ENCODE results near the gene RNF213.

Gene RNF213

GRCh38 chr17:80374732-80375585, 114.3 kb downstream of the RNF213 start:
- peak in 1 of 2 experiments; percentile 9 for DNase-seq

- no peak for DNase-seq
Measured at GRCh38 chr17:80376531-80376930, 115.9 kb downstream of the RNF213 start.

- no peak for DNase-seq
Measured at GRCh38 chr17:80377798-80378197, 117.1 kb downstream of the RNF213 start.

- no peak for DNase-seq
Measured at GRCh38 chr17:80379348-80379747, 118.7 kb downstream of the RNF213 start.

GRCh38 chr17:80380068-80380467, 119.4 kb downstream of the RNF213 start:
- DNase-seq: no peak

GRCh38 chr17:80380555-80381002, 119.9 kb downstream of the RNF213 start:
- no peak for DNase-seq

- DNase-seq: no peak
Measured at GRCh38 chr17:80381416-80381923, 120.8 kb downstream of the RNF213 start.

- DNase-seq: no peak
Measured at GRCh38 chr17:80382446-80382845, 121.8 kb downstream of the RNF213 start.

- no peak for DNase-seq
Measured at GRCh38 chr17:80382956-80383355, 122.3 kb downstream of the RNF213 start.

- no peak for DNase-seq
Measured at GRCh38 chr17:80384078-80384960, 123.7 kb downstream of the RNF213 start.

- DNase-seq: no peak
Measured at GRCh38 chr17:80385046-80385445, 124.4 kb downstream of the RNF213 start.

- DNase-seq: no peak
Measured at GRCh38 chr17:80386341-80386740, 125.7 kb downstream of the RNF213 start.

- DNase-seq: no peak
Measured at GRCh38 chr17:80387071-80387470, 126.4 kb downstream of the RNF213 start.

GRCh38 chr17:80388175-80388574, 127.5 kb downstream of the RNF213 start:
- no peak for DNase-seq

GRCh38 chr17:80388601-80389000, 127.9 kb downstream of the RNF213 start:
- DNase-seq: no peak

GRCh38 chr17:80389011-80389995, 128.7 kb downstream of the RNF213 start:
- DNase-seq: no peak

GRCh38 chr17:80393241-80393890, 132.7 kb downstream of the RNF213 start:
- DNase-seq: no peak

- no peak for DNase-seq
Measured at GRCh38 chr17:80393961-80394360, 133.3 kb downstream of the RNF213 start.

- no peak for DNase-seq
Measured at GRCh38 chr17:80394629-80395216, 134.1 kb downstream of the RNF213 start.

- DNase-seq: peak; percentile 41 to 51
Measured at GRCh38 chr17:80395402-80396151, 134.9 kb downstream of the RNF213 start.

All from Kasumi-1 (cell line).